SJSA1 (cell line): ENCODE results near the gene MINPP1. TPM values are rescaled to one million over a fixed set of nuclear protein-coding genes. Genes with fewer than 3 reads are reported as not detected.
"Not testable (repeated sequence)": the region's sequence is repeated elsewhere in the genome, so short reads cannot be mapped to it uniquely, and the experiment has no call there.

Source experiments
- DNase-seq, 2 experiments: peaks; one replicate each; pipeline ENCODE4 v3.0.0-alpha.2; 2015 to 2020; ENCODE audit warnings: low spot score in 2 of 2, low read depth in 1 of 2
- H3K27ac ChIP-seq: fragments of 250-450 bp; sonication (Bioruptor Pico); 2 replicates; pipeline ENCODE4 v1.5.1; 2020; ENCODE audit warnings: mild to moderate bottlenecking, moderate library complexity
- H3K27me3 ChIP-seq: fragments of 250-450 bp; sonication (Bioruptor Pico); replicated peaks from 2 replicates; pipeline ENCODE4 v1.5.1; 2020; ENCODE audit warnings: mild to moderate bottlenecking, moderate library complexity
- H3K36me3 ChIP-seq: fragments of 250-450 bp; sonication (Bioruptor Pico); 2 replicates; pipeline ENCODE4 v1.5.1; 2020; ENCODE audit warnings: mild to moderate bottlenecking
- H3K4me1 ChIP-seq: fragments of 250-450 bp; sonication (Bioruptor Pico); replicated peaks from 2 replicates; pipeline ENCODE4 v1.6.1; 2021; ENCODE audit warnings: mild to moderate bottlenecking
- H3K4me3 ChIP-seq: fragments of 250-450 bp; sonication (Bioruptor Pico); 2 replicates; pipeline ENCODE4 v1.5.1; 2020; ENCODE audit warnings: mild to moderate bottlenecking
- H3K9me3 ChIP-seq: fragments of 250-450 bp; sonication (Bioruptor Pico); replicated peaks from 2 replicates; pipeline ENCODE4 v1.5.1; 2020; ENCODE audit warnings: mild to moderate bottlenecking
- total RNA-seq: library from RNA; depleted of rRNA; stranded (reverse); fragments of >200 nt; shearing (Covaris generic); gene quantifications from 2 replicates; pipeline ENCODE4 v1.2.3, GENCODE V29; 2014

MINPP1 gene
- total RNA-seq, 1 experiment from 2014 or later: 50.3 TPM

DNA sequence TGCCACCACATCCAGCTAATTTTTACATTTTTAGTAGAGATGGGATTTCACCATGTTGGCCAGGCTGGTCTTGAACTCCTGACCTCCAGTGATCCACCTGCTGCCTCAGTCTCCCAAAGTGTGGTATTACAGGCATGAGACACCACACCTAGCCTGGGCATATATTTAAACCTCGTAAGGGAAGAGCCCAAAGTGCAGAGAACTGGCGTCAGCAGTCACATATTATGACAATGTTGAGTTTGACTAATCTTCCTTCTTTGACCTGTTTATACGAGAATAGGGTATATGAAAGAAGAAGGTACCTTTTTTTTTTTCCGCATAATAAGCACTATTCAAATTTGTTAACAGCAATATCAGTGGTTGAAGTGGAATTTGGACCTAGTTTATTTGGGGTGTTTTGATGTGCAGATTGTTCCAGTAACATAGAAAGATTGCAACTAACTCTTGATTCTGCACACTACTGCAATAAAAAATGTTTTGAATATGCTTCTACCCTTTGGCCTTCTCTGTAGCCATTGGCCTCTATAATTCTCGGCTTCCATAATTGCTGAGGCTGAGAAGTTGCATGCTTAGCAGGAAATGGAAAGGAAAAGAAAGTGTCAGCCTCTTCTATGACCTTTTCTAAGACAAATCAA lies 55.9 kb downstream of the MINPP1 start:
- Histone ChIP-seq H3K9me3 (no peaks in the 10 kb centered on the region), H3K27ac (no peak overlapping the region), H3K27me3 (no peaks in the 10 kb centered on the region), H3K4me3 (no peak overlapping the region), H3K36me3 (no peaks in the 10 kb centered on the region), H3K4me1 (no peaks in the 10 kb centered on the region)
- DNase-seq: no peak

DNA sequence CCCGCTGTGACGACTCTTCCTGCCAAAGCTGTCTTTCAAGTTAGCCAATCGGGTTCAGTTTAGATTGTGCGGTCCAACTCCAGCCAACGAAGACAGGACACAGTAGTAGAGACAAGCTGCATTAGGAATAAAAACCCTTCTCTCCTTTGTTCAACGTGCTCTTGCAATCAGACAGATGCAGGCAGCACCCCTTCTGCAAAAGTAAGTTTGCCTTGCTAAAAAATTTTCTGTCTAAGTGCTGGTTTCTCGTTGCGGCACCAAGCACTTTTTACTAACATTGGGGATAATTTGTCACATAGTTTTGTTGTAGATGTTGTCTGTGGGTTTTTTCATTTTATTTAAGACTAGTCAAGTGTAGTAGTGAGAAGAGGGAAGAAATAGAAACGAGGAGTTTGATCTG lies 58.1 kb downstream of the MINPP1 start:
- no peaks in the 10 kb centered on the region; the same call in 1 of the 2 replicates for H3K9me3 ChIP-seq
- DNase-seq: no peak
- H3K36me3 ChIP-seq: no peaks in the 10 kb centered on the region
- no peak overlapping the region for H3K4me3 ChIP-seq
- no peaks in the 10 kb centered on the region for H3K4me1 ChIP-seq
- H3K27me3 ChIP-seq: no peaks in the 10 kb centered on the region
- no peak overlapping the region for H3K27ac ChIP-seq

DNA sequence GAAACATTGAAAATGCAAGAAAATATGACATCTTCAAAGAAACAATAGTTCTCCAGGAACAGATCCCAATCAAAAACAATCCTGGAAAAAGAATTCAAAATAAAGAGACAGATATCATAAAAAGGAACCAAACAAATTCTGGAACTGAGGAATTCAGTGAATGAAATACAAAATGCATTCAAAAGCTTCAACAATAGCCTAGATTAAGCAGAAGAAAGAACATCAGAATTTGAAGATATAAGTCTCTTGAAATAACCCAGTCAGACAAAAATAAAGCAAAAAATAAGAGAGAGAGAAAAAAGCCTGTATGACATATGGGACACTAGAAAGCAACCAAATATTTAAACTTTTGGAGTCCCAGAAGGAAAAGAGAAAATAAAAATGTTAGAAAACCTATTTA lies 60.3 kb downstream of the MINPP1 start:
- H3K4me3 ChIP-seq: no peak overlapping the region

DNA sequence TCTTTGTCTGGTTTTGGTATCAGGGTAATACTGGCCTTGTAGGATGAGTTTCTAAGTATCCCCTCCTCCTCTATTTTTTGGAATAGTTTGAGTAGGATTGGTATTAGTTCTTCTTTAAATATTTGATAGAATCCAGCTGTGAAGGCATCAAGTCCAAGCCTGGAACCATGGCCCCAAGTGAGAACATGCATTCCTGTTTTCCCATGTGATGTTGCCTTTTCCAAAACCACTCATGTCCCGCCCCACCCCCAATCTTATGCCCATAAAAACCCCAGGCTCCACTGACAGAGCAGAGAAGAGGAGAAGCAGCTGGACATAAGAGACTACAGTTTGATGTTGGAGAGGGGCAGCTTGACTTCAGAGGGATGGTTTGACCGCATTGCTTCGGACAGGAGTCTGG lies 71.2 kb downstream of the MINPP1 start:
- H3K27me3 ChIP-seq: no peaks in the 10 kb centered on the region
- H3K36me3 ChIP-seq: no peaks in the 10 kb centered on the region
- no peak overlapping the region for H3K4me3 ChIP-seq
- H3K4me1 ChIP-seq: 0 out of 2 replicates have a peak, but pooled peaks cover 7% of the 10 kb centered on the region
- H3K9me3 ChIP-seq: no peaks in the 10 kb centered on the region
- no peak overlapping the region for H3K27ac ChIP-seq
- no peak for DNase-seq

More for the DNA sequence above, 60.3 kb downstream of the MINPP1 start:
- no peaks in the 10 kb centered on the region for H3K4me1 ChIP-seq
- no peak overlapping the region for H3K27ac ChIP-seq
- H3K36me3 ChIP-seq: no peaks in the 10 kb centered on the region
- H3K9me3 ChIP-seq: no peaks in the 10 kb centered on the region; the same call in 1 of the 2 replicates
- no peaks in the 10 kb centered on the region for H3K27me3 ChIP-seq
- DNase-seq: no peak

- DNase-seq: no peak
- H3K27me3 ChIP-seq: no peaks in the 10 kb centered on the region
- H3K27ac ChIP-seq: no peak overlapping the region
- H3K4me3 ChIP-seq: no peak overlapping the region
- H3K9me3 ChIP-seq: no peaks in the 10 kb centered on the region
- 0 out of 2 replicates have a peak, but pooled peaks cover 7% of the 10 kb centered on the region for H3K4me1 ChIP-seq
- no peaks in the 10 kb centered on the region for H3K36me3 ChIP-seq
These were observed 73.6 kb downstream of the MINPP1 start for GRCh38 chr10:87578160-87578841.

DNA sequence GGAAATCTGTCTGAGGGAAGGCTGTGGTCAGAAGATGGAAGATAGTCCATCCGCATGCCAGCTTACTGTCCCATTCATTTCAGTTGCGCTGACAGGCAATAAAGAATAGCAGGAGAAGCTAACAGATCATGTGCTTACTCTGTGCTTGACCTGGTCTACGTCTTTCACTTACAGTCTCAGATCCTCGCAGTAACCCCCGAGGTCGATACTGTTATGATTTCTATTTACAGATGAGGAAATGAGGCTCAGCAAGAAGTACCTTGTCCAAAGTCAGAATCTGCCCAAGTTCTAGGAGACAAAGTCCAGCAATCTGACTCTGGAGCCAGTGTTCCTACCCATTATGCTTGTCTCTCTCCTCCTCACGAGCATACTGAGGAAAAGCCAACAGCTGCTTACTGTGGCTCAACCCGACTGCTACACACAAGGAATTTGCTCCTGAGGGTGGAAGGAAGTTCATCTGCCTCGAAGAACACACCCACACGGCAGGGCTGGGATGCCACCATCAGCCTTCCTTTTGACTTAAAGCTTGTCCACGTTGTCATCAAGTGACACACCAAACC lies 74.2 kb downstream of the MINPP1 start:
- H3K9me3 ChIP-seq: no peaks in the 10 kb centered on the region
- H3K4me3 ChIP-seq: no peak overlapping the region
- no peak for DNase-seq
- 0 out of 2 replicates have a peak, but pooled peaks cover 7% of the 10 kb centered on the region for H3K4me1 ChIP-seq
- H3K27ac ChIP-seq: no peak overlapping the region
- no peaks in the 10 kb centered on the region for H3K27me3 ChIP-seq
- no peaks in the 10 kb centered on the region for H3K36me3 ChIP-seq

GRCh38 chr10:87579563-87579962 lies 74.9 kb downstream of the MINPP1 start:
- Histone ChIP-seq H3K4me1 (0 out of 2 replicates have a peak, but pooled peaks cover 7% of the 10 kb centered on the region), H3K27me3 (no peaks in the 10 kb centered on the region), H3K27ac (no peak overlapping the region), H3K9me3 (no peaks in the 10 kb centered on the region), H3K4me3 (no peak overlapping the region), H3K36me3 (no peaks in the 10 kb centered on the region)
- no peak for DNase-seq

DNA sequence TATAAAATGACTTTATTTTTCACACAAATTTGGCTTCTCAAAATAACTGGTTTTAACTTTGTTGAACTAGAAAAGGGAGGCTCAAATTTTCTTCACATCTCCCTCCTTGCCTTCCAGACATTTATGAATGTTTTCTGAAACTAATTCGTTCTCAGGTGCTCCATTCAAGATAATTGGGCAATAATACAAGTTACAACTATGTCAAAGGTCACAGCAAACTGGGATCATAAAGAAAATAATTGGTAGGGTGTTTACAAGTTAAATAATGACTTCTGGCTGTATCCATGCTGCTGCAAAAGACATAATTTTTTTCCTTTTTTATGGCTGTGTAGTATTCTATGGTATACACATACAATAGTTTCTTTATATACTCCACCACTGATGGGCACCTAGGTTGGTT lies 75.3 kb downstream of the MINPP1 start:
- DNase-seq: no peak
- Histone ChIP-seq H3K36me3 (no peaks in the 10 kb centered on the region), H3K4me3 (no peak overlapping the region), H3K27me3 (no peaks in the 10 kb centered on the region), H3K27ac (no peak overlapping the region), H3K9me3 (no peaks in the 10 kb centered on the region), H3K4me1 (0 out of 2 replicates have a peak, but pooled peaks cover 7% of the 10 kb centered on the region)

DNA sequence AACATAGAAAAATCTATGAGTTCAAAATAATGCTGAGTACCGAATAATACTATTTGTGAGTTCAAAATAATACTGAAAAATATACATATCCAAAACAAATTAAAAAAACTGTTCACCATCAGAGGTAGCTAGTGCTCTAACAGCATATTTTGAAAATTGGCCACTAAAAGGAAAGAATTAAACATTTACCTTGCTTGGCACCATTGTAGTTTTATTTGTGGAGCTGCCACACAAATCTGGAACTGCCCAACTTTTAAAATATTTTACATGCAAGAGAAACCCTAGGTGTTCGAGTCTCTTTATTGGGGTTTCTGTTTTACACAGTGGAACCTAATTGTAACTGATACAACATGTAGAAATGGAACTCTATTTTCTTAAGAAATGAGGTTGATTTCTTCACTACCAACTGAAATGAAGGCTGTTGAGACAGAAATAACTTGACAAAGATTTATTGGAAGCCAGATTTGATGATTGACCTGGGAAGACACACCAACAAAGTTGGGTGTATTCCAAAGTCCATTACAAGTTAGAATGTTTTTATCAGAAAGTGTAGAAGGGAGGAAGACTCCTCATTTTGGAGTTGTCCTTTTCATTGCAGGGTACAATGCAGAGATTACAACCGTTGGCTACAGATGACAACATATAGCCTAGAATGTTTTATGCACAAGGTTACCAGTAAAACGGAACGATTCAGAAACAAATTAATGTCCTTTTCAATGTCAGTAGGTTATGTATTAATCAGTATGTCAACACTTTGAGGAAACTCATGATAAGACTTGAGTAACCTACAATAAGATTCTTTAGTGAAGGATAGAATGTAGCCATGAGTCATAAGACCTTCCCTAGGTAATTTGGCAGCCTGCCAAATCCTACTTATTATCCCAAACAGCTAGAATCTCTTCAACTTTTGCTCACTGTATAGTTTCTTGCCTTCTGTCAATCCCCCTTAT lies 81.1 kb downstream of the MINPP1 start:
- Histone ChIP-seq H3K27me3 (no peaks in the 10 kb centered on the region), H3K27ac (no peak overlapping the region), H3K36me3 (no peaks in the 10 kb centered on the region), H3K4me3 (no peak overlapping the region), H3K9me3 (no peaks in the 10 kb centered on the region), H3K4me1 (peaks cover 34% of the 10 kb centered on the region)
- peak in 1 of 2 experiments; percentile 26 for DNase-seq

DNA sequence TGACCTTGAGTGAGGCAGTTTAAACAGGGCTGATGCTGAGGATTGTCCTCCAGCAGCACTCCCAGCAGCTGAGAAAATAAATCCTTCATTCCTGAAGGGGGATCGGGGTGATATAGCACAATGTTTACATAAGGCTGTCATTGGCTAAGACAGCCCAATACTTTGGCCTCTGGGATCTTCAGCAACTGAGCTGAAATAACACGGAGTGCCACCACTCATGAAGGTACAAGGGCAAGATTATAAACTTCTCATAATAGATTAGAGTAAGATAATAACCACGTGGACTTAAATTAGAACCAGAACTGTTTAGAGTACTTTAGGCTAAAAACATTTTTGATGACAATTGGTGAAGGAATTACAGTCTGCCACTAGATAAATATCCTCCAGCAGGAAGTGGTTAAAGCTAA lies 85.0 kb downstream of the MINPP1 start:
- Histone ChIP-seq H3K27ac (no peak overlapping the region), H3K9me3 (no peaks in the 10 kb centered on the region), H3K4me1 (peaks cover 34% of the 10 kb centered on the region), H3K4me3 (no peak overlapping the region), H3K36me3 (no peaks in the 10 kb centered on the region), H3K27me3 (no peaks in the 10 kb centered on the region)
- DNase-seq: peak in 1 of 2 experiments; percentile 14

GRCh38 chr10:87590705-87591588 lies 86.3 kb downstream of the MINPP1 start:
- peaks cover 32% of the 10 kb centered on the region for H3K4me1 ChIP-seq
- no peaks in the 10 kb centered on the region for H3K9me3 ChIP-seq
- H3K27ac ChIP-seq: no peak overlapping the region
- no peaks in the 10 kb centered on the region for H3K27me3 ChIP-seq
- no peak for DNase-seq
- no peak overlapping the region for H3K4me3 ChIP-seq
- no peaks in the 10 kb centered on the region for H3K36me3 ChIP-seq

GRCh38 chr10:87591589-87591886 lies 86.8 kb downstream of the MINPP1 start:
- Histone ChIP-seq H3K36me3 (no peaks in the 10 kb centered on the region), H3K27me3 (no peaks in the 10 kb centered on the region), H3K4me3 (no peak overlapping the region), H3K4me1 (peaks cover 26% of the 10 kb centered on the region), H3K9me3 (no peaks in the 10 kb centered on the region), H3K27ac (no peak overlapping the region)
- no peak for DNase-seq

- H3K27me3 ChIP-seq, H3K27ac ChIP-seq, H3K36me3 ChIP-seq, H3K4me3 ChIP-seq, DNase-seq, H3K9me3 ChIP-seq: not testable (repeated sequence)
- peaks cover 22% of the 10 kb centered on the region for H3K4me1 ChIP-seq
These were observed 88.2 kb downstream of the MINPP1 start for GRCh38 chr10:87592920-87593319.
